NCI-H82 treated with DMSO at 0.1 percent for 48 hours (cell line): ENCODE measurements around the gene ANKRD11.
"Not testable (repeated sequence)": the region's sequence is repeated elsewhere in the genome, so short reads cannot be mapped to it uniquely, and the experiment has no call there.

Experiments
- DNase-seq: peaks from one replicate; lab custom pipeline; 2025; ENCODE audit not compliant: unreplicated experiment; lab: John Stamatoyannopoulos, UW

Gene ANKRD11

DNA sequence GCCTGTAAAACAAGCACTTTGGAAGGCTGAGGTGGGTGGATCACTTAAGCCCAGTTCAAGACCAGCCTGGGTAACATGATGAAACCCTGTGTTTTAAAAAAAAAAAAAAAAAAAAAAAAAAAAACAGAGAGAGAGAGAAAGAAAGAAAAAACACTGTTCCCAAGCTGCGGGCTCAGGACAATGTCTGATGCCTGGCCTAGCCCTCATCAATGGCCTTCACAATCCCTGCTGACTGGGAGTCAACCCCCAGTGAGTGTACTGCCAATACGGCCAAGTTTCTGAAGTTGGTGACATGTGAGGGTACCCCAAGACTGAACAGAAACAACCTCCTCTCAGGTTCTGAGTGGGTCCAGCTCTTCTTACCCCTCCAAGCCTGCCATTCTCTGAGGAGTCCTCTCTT lies 156.3 kb downstream of the ANKRD11 start:
- DNase-seq: no peak

DNA sequence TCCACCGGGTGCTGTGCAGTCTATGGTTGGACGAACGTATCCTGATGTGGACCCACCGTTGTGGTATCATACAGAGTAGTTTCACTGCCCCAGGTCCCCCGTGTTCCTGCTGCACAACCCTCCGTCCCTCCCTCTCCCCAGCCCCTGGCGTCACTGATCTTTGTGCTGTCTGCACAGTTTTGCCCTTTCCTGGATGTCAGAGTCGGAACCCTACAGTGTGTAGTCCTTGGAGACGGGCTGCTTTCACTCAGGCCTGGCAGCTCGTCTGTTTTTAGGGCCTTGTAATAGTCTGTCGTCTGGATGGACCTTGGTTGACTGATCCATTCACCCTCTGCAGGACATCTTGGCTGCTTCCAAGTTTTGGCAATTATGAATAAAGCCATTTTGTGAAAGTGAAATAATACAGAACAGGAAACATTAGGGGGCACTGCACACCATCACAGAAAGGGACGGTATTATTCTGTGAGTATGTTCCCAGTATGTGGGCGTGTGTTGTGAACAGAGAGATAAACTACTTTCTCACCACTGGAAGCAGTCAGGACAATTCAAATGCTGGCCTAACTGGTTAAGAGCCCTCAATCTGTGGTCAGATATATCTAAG lies 156.9 kb downstream of the ANKRD11 start:
- DNase-seq: not testable (repeated sequence)

GRCh38 chr16:89332902-89333245 lies 157.5 kb downstream of the ANKRD11 start:
- no peak for DNase-seq

DNA sequence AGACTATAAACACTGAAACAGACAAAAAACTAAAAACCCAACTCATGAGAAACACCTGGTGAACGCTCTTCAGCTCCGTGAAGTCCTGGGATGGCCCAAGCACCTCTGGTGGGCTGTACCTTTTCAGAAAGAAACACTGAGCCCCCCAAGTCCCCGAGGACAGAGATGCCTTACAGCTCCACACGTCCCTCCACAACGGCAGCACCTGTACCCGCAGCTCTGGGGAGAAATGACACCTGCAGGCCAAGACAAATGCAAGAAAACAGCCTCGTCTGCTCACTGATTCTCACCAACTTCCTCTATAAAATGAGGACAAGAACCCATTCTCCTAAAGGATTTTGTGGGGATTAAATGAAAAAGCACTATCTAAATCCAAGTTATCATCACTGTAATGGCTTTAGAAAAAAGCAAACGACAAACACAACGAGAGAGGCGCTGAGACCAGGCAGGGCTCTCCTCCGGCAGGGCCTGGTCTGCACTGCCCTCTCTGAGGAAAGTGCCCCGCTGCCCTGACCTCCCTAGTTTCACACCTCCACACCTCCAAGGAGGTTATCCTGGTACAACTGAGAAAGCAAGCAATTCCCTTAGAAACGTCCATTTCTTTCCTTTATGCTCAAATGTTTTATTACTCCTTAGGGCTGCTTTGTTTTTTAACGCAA lies 158.0 kb downstream of the ANKRD11 start:
- no peak for DNase-seq

- DNase-seq: no peak
Observed at GRCh38 chr16:89331371-89332109, 158.8 kb downstream of the ANKRD11 start.

DNA sequence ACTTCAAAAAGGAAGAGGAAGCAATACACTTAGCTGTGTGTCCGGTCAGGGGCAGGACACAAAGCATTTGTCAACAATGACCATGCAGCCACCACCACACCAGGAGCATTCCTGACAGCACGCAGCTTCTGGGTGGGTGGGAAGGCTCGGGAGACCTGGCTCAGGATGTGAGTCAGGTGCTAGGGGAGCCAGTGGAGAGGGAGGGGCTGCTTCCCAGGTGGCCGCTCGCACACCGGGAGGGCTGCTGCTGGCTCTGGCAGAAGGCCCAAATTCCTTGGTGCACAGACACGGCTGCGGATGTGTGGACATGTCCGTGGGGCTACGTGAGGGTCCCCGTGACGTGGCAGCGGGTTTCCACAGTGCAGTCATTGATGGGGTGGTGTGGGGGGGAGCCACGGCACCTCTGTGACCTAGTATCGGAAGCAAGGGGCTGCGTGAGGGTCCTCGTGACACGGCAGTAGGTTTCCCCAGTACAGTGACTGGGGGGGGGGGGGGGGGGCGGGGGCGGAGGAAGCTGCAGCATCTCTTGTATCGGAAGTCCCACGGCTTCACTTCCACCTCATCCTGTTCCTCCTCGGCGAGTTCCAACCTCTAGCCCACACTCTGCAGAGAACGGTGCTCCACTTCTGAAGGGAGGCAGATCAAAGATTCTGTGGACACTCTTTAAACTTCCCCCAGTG lies 160.0 kb downstream of the ANKRD11 start:
- DNase-seq: no peak

DNA sequence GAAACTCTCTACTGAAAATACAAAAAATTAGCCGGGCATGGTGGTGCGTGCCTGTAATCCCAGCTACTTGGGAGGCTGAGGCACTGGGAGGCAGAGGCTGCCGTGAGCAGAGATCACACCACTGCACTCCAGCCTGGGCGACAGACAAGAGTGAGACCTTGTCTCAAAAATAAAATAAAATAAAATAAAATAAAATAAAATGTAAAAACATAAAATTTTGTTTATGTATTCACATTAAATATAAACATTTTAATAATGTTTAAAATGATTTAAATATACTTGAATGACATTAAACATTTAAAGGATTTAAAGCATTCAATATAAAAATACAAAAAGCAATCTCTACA lies 160.6 kb downstream of the ANKRD11 start:
- DNase-seq: not testable (repeated sequence)

- DNase-seq: not testable (repeated sequence)
Observed at GRCh38 chr16:89328412-89329400, 161.7 kb downstream of the ANKRD11 start.

DNA sequence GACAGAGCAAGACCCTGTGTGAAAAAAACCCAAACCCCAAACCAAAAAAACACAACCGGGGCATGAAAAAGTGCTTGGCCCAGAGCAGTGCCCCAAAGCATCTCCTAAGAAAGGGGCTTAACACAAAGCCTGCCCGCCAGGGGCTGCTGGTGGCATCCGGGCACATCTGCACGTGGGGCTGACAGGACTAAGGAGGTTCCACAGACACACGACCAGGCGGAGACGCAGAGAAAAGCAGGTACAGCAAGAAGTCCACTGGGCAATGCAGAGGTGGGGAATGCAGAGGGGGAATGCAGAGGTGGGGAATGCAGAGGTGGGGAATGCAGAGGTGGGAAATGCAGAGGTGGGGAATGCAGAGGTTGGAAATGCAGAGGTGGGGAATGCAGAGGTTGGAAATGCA lies 163.6 kb downstream of the ANKRD11 start:
- no peak for DNase-seq

- DNase-seq: no peak
Observed at GRCh38 chr16:89325861-89326471, 164.4 kb downstream of the ANKRD11 start.

DNA sequence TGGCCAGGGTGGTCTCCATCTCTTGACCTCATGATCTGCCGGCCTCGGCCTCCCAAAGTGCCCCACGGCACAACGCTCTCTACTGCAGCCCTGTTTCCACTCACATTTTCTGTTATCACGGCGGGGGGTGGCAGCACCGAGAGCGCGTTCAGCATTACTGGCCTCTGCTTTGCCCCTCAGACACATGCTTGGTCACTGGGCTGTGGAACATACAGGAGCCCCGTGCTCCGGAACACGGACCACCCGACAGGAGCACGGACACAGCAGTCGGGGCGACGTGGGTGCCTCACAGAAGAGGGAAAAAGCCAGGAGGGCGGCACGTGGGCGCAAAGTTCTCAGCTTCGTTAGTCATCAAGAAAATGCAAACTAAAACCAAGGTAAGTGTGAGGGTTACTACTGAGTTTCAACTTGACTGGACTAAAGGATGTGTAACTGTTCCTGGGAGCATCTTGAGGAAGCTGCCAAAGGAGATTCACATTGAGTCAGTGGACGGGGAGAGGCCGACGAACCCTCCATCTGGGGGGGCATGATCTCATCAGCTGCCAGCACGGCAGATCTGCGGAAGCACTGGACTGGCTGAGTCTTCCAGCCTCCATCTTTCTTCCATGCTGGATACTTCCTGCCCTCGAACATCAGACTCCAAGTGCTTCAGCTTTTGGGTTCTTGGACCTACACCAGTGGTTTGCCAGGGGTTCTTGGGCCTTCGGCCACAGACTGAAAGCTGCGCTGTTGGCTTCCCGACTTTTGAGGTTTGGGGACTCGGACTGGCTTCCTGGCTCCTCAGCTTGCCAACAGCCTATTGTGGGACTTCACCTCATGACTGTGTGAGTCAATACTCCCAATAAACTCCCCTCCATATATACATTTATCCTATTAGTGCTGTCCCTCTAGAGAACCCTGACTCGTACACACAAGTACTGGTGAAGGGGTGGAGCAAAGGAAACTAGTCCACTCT lies 166.0 kb downstream of the ANKRD11 start:
- no peak for DNase-seq

DNA sequence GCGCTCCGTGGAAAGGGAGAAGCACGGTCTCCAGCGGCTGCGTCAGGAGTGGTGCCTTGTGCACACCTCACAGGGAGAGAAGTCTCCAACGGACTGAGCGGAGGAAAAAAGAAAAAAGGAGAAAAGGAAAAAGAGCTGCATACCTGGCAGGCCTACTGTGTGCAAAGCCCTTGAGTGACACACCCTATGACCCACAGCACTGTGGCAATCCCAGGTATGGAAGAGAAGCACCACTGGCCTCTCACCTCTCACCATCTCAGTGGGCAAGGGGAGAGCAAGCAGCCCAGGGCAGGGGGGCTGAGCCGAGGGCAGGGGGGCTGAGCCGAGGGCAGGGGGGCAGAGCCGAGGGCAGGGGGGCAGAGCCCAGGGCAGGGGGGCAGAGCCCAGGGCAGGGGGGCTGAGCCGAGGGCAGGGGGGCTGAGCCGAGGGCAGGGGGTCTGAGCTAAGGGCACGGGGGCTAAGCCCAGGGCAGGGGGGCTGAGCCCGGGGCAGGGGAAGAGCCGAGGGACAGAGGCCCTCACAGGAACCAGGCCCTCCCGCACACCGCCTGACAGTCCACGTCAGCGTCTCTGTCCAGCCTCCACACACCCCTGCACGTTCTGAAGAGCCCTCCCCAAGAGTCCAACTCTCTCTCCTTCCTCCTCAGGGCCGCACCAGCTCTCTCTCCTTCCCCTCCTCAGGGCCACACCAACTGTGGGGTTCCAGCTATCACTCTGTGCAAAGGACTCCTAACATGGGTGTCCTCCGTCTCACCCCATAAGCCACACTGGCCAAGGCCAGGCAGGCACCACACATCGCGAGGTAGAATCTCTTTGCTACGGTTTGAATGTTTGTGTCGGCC lies 167.0 kb downstream of the ANKRD11 start:
- no peak for DNase-seq

DNA sequence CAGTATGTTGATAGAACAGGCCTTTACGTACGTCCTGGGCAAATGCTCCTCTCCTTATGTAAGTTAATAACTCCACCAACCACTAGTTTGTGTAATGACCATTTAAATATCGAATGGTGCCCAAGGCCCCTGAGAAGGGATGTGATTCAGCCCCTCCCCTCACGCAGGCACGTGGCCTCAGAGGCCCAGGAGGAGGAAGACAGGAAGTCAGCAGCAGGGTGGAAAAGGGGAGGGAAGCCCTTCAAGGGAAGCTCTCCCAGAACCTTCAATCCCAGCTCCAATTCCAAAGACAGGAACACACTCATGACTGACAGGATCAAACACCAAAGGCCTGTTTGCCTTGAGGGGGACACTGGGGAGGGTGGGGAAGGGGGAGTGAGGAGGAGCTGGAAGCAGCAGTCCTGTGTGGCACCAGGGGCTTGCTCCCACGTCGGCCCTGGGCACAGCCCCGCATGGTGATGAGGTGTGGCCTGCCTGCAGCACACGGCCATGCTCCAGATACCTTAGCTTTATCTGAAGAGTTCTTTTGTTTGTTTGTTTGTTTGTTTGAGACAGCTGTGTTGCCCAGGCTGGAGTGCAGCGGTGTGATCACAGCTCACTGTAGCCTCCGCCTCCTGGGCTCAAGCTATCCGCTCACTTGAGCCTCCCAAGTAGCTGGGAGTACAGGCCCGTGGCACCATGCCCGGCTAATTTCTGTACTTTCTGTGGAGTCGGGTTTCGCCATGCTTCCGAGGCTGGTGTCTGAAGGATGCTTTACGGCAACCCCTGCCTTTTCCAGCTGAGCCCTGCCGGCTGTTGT lies 167.8 kb downstream of the ANKRD11 start:
- DNase-seq: no peak

DNA sequence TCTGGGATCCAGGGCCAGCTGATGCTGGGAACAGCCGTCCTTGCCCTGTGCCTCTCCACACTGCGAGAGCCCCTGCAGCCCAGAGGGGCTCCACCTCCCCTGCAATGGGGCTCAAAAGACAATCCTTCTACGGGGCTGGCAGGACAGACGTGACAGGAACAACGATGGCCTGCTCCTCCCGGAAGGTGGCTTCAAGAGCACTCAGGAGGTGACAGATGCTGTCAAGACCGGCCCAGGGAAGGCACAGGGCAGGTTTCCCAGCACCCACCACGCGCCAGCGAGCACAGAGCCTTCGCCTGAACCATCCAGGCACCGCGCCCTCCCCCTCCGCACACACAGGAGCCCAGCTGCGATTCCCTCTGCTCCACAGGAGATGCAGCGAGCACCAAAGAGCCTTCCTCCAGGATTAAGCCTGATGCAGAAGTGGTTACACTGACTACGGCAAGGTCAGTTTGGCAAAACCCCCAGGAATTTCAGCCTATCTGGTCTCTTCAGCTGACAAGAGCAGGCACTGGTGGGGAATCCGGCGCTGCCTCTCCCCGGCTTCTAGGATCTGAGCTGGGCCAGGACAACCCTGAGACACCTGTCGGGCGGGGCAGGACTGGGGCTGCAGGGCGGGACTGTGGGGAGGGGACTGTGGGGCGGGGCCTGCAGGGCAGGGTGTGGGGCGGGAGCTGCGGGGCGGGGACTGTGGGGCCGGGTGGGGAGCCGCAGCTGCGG lies 169.4 kb downstream of the ANKRD11 start:
- DNase-seq: no peak

- no peak for DNase-seq
Observed at GRCh38 chr16:89319886-89320781, 170.2 kb downstream of the ANKRD11 start.

GRCh38 chr16:89319631-89319885 lies 170.8 kb downstream of the ANKRD11 start:
- no peak for DNase-seq
